NCI-H446 (cell line): ENCODE measurements around the gene DCST2.

Source experiments
- DNase-seq, 2 experiments: peaks; one replicate each; lab custom pipeline; 2025; lab: John Stamatoyannopoulos, UW

DCST2 gene

GRCh38 chr1:154975409-154976059 lies 58.0 kb downstream of the DCST2 start:
- DNase-seq: no peak

- DNase-seq: peak; percentile 99
These were observed 58.7 kb downstream of the DCST2 start for GRCh38 chr1:154974808-154975408.

- DNase-seq: peak; percentile 99 to 100
These were observed 59.3 kb downstream of the DCST2 start, which contains the start of gene CKS1B for GRCh38 chr1:154974102-154974807. Gene CKS1B (plus strand): TSS chr1:154974681. CDS start chr1:154974746, 65 bp downstream.

GRCh38 chr1:154973344-154974101 lies 60.1 kb downstream of the DCST2 start:
- peak; percentile 88 to 94 for DNase-seq

GRCh38 chr1:154972517-154973343 lies 60.9 kb downstream of the DCST2 start:
- no peak for DNase-seq

GRCh38 chr1:154972213-154972516 lies 61.4 kb downstream of the DCST2 start:
- DNase-seq: no peak

- no peak for DNase-seq
These were observed 62.1 kb downstream of the DCST2 start for GRCh38 chr1:154971341-154971998.

GRCh38 chr1:154970631-154971340 lies 62.8 kb downstream of the DCST2 start, which contains the start of gene SHC1:
Gene SHC1 (minus strand): TSS chr1:154970747. CDS start chr1:154970526, 221 bp downstream.
- DNase-seq: peak; percentile 84 to 93

GRCh38 chr1:154969860-154970452 lies 63.6 kb downstream of the DCST2 start:
- DNase-seq: no peak

- DNase-seq: no peak
These were observed 64.3 kb downstream of the DCST2 start for GRCh38 chr1:154969246-154969645.

GRCh38 chr1:154968731-154969130 lies 64.8 kb downstream of the DCST2 start:
- DNase-seq: no peak
